HL-60/S4 treated with retinoic acid at 250 ng/mL for 4 days and 3 days (cell line): ENCODE data around the gene SIAH2.

Source experiments
- in situ Hi-C: fragments of 300-500 bp; cut with MboI; formaldehyde crosslinking; loops from 2 replicates; pipeline ENCODE4 v1.7.0; 2022; ENCODE audit warnings: low sequenced_read_pairs

SIAH2 gene

DNA sequence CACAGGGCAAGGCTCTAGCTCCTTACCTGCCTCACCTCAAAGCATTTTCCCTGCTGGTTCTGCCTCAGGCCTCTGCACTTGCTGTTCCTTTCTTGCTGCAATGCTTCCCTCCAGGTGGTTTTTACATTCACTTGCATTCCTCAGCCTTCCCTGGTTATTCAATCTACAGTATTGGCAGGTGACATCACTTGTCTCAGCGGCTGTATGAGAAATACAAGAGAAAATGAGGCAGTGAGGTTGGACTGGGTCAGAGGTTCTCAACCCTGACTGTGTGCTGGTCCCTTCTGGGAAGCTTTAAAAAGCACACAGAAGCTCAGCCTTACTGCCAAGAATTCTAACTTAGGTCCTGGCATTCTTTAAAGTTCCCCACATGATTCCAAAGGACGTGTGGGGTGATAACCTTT lies 26.7 kb downstream of the SIAH2 start:
- in situ Hi-C loops = no loop called here

DNA sequence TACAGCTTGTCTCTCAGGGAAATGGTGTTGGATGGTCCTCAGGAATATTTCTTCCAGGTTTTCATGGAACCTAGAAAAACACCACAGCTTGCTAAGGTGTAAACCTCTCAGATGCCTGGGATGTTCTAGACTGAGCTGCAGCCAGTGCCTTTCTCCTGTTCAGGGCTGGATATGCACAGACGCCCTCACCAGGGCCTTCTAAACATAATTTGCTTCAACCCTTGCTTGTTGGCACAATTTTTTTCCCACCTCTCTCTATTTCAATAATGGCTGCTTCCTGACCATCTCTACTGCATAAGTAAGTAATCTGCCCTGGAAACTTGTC lies 28.2 kb downstream of the SIAH2 start:
- in situ Hi-C loops = no loop called here

DNA sequence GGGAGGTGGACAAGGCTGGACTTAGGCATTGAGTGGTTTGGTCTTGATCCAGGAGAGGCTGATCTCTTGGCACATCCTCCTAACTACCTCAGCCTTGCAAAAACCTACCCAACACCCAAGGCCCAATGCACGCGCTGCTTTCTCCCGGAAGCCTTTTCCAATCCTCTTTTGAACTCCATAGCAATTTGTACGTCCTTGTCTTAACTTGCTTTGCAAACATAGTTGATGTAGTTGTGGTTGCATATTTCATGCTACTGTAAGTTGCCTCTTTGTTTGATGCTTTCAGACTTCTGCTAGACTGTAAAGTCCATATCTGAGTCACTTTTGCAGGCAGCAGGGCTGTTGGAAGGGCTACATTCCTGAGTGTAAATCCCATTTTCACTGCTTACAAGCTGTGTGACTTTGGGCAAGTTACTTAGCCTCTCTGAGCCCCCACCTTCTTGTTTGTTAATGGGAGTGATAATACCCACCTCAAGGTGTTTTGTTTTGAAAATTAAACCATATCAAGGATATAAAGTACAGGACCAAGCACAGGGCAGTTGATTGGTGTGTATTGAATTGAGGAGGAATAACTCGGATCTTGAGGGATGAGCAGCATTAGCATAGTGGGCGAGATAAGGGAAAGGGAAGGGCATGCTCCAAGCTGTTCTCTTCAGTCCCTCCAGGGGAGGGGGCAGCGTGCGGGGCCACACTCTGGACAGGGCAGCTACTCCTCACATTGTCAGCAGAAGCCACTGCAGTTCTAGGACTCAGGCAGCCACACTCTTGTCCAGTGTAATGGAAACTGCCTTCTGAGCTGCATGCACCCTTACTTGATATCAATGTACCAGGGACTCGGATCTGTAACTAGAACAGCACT lies 28.8 kb downstream of the SIAH2 start:
- in situ Hi-C loops = no loop called here

GRCh38 chr3:150733373-150733935 lies 29.5 kb downstream of the SIAH2 start:
- in situ Hi-C loops = no loop called here

GRCh38 chr3:150729682-150730360 lies 33.1 kb downstream of the SIAH2 start:
- in situ Hi-C loops = no loop called here

- in situ Hi-C loops = no loop called here
Measured at GRCh38 chr3:150727653-150728502, 35.1 kb downstream of the SIAH2 start.

DNA sequence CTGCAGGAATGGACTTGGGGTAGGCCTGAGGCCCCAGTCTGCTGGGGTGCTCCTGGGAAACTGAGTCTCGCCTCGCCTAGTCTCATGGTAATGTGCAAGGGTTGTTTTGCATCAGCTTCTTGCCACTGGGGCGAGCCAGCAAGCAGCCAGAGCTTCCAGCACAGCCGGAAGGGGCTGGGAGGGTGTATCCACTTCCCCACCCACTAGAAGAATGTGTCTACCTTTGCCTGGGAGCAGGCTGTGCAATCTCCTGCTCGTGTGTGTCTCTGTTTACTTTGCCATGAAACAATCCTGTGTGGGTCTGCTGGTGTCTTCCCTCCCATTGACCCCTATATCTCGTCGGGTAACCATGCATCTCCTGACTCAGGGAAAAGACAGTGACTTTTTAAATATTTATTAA lies 37.4 kb downstream of the SIAH2 start:
- in situ Hi-C loops = no loop called here

DNA sequence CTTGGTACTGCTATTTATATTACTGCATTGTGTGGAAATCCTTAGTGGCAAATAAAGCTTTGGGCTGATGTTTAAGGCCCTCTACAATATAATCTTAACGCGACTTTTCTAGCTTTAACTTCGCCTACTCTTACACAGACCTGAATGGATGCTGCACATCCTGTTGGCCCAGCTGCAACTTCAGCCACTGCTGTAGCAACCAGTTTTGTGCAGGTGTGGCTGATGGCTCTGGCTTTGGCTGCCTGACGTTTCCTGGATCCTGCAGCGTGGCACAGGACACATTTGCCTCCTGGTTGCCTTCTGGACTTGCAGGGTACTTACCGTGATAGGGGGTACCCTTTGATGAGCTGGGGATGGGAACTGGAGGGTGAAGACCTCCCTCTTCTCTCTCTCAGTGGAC lies 39.0 kb downstream of the SIAH2 start:
- in situ Hi-C loops = loop anchor here (25.0 kb wide), 1 partner anchor 138 kb away; no protein-coding TSS in a partner anchor

GRCh38 chr3:150722267-150722666 lies 40.7 kb downstream of the SIAH2 start:
- in situ Hi-C loops = loop anchor here (25.0 kb wide), 1 partner anchor 140 kb away; no protein-coding TSS in a partner anchor

DNA sequence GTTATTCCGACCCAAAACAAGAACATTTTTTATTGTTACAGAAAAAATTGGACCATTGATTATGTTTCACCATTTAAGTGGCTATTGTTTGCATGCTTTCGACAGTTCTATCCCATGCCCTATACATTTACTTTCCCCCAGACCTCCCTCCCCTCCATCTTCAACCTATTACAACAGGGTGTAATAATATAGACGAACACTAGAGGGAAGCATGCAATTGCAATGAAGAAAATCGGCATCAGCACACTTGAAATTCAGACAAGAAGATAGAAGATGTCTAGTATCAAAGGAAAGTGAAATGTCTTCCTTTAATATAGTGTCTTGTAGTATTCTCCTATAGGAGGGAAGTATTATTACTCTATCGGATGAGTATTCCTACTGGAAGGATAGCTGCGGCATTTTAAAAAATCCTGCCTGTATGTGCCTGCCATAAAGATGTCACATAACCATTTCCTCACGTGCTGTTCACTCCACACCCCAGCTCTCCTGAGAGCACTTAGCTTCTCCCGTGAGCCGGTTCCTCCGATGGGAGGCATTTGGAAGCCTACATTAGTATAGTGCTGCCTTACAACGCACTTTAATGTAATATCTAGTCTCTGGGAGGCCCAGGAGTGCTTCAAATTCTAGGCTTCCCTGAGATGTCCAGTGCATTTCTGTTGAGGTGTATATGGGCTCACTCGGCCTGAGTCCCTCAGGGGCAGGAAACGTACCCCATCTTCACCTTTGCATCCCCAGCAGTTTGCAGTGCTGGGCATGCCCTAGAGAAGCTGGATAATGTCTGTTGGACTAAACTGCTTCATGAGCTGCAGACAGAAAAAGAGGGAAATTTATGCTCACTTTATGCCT lies 41.5 kb downstream of the SIAH2 start:
- in situ Hi-C loops = loop anchor here (25.0 kb wide), 1 partner anchor 141 kb away; no protein-coding TSS in a partner anchor

GRCh38 chr3:150720444-150720843 lies 42.5 kb downstream of the SIAH2 start:
- in situ Hi-C loops = loop anchor here (25.0 kb wide), 1 partner anchor 142 kb away; no protein-coding TSS in a partner anchor

- in situ Hi-C loops = loop anchor here (25.0 kb wide), 1 partner anchor 152 kb away; no protein-coding TSS in a partner anchor
Measured at GRCh38 chr3:150710097-150710496, 52.9 kb downstream of the SIAH2 start.

GRCh38 chr3:150703756-150704344 lies 59.1 kb downstream of the SIAH2 start, which contains the start of gene ERICH6:
TSS of gene ERICH6 (minus strand) at chr3:150703920. CDS start at chr3:150703898, 22 bp downstream.
- in situ Hi-C loops = loop anchor here (25.0 kb wide), 1 partner anchor 158 kb away; no protein-coding TSS in a partner anchor

DNA sequence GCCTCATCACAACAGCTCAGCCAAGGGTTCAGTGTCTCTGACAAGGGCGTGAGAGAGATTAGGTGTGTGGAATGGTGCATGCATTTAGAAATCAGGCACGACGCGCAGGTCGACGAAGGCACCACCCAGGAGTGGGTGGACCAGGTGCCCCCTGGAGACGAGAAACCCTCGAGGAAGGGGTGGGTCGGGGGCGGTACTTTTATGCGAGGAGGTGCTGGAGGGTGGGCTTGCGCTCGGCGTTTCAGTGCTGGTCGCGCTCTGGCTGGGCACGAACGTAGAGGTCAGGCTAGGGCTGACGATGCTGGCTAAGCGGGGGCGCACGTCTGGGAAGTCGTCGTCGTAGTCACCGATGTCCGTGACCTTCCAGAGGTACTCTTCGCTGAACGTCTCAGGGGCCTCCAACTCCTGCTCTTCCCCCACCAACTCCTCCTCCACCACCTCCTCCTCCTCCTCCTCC lies 59.6 kb downstream of the SIAH2 start:
- in situ Hi-C loops = loop anchor here (25.0 kb wide), 1 partner anchor 159 kb away; no protein-coding TSS in a partner anchor

DNA sequence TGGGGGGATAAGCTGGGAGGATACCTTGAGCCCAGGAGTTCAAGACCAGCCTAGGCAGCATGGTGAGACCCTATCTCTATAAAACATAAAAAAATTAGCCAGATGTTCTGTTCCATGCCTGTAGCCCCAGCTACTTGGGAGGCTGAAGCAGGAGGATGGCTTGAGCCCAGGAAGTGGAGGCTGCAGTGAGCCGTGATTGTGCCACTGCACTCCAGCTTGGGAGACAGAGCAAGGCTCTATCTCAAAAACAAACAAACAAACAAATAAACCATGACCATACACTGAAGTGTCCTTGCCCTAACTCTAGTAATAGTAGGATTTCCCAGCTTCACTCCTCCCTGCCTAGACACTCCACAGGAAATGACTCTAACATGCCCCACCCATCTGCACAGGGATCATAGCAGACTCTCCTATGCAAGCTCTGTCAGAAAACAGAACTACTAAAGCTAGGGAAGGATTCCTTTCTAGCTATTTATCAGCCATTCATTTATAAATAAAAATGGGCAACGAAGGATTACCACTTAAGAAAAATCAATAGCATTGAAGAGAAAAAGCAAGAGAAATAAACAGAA lies 63.8 kb downstream of the SIAH2 start:
- in situ Hi-C loops = no loop called here

DNA sequence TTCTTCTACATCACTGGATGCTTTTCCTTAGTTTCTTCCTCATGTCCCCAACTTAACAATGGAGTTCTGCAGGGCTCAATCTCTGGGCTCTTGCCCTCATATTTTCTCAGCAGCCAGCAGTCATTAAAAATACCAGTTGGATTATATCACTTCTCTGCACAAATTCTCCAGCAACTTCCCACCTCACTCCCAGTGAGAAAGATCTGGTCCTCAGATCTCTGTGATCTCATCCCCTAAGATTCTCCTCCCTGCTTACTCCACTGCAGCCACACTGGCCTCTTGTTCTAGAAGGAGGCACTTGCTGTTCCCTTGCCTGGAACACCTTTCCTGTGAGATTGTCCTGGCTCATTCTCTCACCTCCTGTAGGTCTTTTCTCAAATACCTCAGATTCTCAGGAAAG lies 65.3 kb downstream of the SIAH2 start:
- in situ Hi-C loops = no loop called here

DNA sequence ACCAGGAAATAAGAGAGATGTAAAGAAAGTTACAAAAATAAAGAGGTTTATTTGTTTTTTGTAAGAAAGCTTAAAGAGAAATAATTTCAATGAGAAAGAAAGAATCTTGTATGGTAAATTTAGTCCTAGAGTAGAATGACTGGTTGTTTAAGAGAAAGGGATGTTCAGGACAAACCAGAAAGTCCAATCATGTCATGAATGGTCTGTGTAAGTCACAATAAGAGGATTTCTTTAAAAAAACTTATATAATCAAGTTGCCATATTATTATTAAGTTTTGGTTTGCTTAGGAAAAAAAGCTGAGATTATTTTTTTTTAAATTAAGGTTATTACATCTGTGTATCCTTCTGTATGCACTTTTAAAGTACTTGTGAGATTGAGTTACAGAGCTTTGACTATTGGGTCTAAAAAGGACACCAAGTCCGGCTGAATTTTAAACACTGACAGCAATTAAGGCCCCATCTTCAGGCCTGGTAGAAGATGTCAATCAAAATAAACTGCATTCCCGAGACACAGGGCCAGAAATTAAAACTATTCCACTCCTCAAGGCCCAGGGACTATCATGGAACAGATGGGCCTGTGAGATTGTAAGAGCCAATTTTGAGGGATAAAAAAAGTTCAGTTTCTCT lies 71.4 kb downstream of the SIAH2 start:
- in situ Hi-C loops = no loop called here
